Nephron progenitor cell (in vitro differentiated cells): ENCODE data around the gene TSPAN15.
A peak's percentile ranks its signal among the peaks of the same experiment; 100 is the strongest.

Experiments used
- DNase-seq: peaks from one replicate; pipeline ENCODE4 v3.0.0; 2021
- H3K27ac Mint-ChIP-seq: 2 replicates; pipeline ENCODE4 v1.8.0; 2021; ENCODE audit warnings: mild to moderate bottlenecking, moderate library complexity, mixed read lengths
- H3K27me3 Mint-ChIP-seq: 2 replicates; pipeline ENCODE4 v1.8.0; 2021; ENCODE audit warnings: mild to moderate bottlenecking, low read depth, mixed read lengths; ENCODE audit not compliant: poor library complexity
- H3K36me3 Mint-ChIP-seq: 2 replicates; pipeline ENCODE4 v1.8.0; 2021; ENCODE audit warnings: low read depth, mixed read lengths
- H3K4me1 Mint-ChIP-seq: 2 replicates; pipeline ENCODE4 v1.8.0; 2021; ENCODE audit warnings: mixed read lengths
- H3K4me3 Mint-ChIP-seq: 2 replicates; pipeline ENCODE4 v1.8.0; 2021; ENCODE audit warnings: mild to moderate bottlenecking, moderate library complexity, mixed read lengths
- H3K9me3 Mint-ChIP-seq: 2 replicates; pipeline ENCODE4 v1.8.0; 2021; ENCODE audit warnings: mild to moderate bottlenecking, moderate library complexity, mixed read lengths
- CTCF ChIP-seq: fragments of 200-600 bp; sonication (generic); IDR thresholded peaks from 2 replicates; pipeline ENCODE4 v1.5.0; 2021; ENCODE audit warnings: antibody characterized with exemption

TSPAN15 gene

GRCh38 chr10:69470463-69471384, 19.5 kb downstream of the TSPAN15 start:
- Mint-ChIP-seq H3K27me3 (peaks cover 5% of the 10 kb centered on the region), H3K4me1 (peaks cover 76% of the 10 kb centered on the region), H3K4me3 (no peak overlapping the region)

GRCh38 chr10:69472142-69472541, 20.9 kb downstream of the TSPAN15 start:
- H3K9me3 Mint-ChIP-seq: no peaks in the 10 kb centered on the region
- H3K4me1 Mint-ChIP-seq: peaks cover 72% of the 10 kb centered on the region
- no peak overlapping the region for H3K27ac Mint-ChIP-seq

More at GRCh38 chr10:69470463-69471384, 19.5 kb downstream of the TSPAN15 start:
- TF ChIP-seq CTCF: no peak
- DNase-seq: no peak
- no peaks in the 10 kb centered on the region for H3K36me3 Mint-ChIP-seq
- no peaks in the 10 kb centered on the region for H3K9me3 Mint-ChIP-seq
- H3K27ac Mint-ChIP-seq: peak overlapping the region; percentile 88

GRCh38 chr10:69472544-69472943, 21.3 kb downstream of the TSPAN15 start:
- H3K27me3 Mint-ChIP-seq: peaks cover 5% of the 10 kb centered on the region
- no peaks in the 10 kb centered on the region for H3K36me3 Mint-ChIP-seq
- no peak overlapping the region for H3K27ac Mint-ChIP-seq
- H3K9me3 Mint-ChIP-seq: no peaks in the 10 kb centered on the region
- no peak for TF ChIP-seq CTCF
- peaks cover 70% of the 10 kb centered on the region for H3K4me1 Mint-ChIP-seq
- H3K4me3 Mint-ChIP-seq: no peak overlapping the region
- no peak for DNase-seq

More at GRCh38 chr10:69472142-69472541, 20.9 kb downstream of the TSPAN15 start:
- no peaks in the 10 kb centered on the region for H3K36me3 Mint-ChIP-seq
- peaks cover 5% of the 10 kb centered on the region for H3K27me3 Mint-ChIP-seq
- H3K4me3 Mint-ChIP-seq: no peak overlapping the region
- no peak for TF ChIP-seq CTCF
- DNase-seq: no peak

- Mint-ChIP-seq H3K27me3 (peaks cover 5% of the 10 kb centered on the region), H3K27ac (peak overlapping the region; percentile 65), H3K4me1 (peaks cover 71% of the 10 kb centered on the region), H3K9me3 (no peaks in the 10 kb centered on the region), H3K36me3 (no peaks in the 10 kb centered on the region), H3K4me3 (no peak overlapping the region)
- DNase-seq: no peak
- no peak for TF ChIP-seq CTCF
These were observed 22.2 kb downstream of the TSPAN15 start for GRCh38 chr10:69473304-69473990.

GRCh38 chr10:69474742-69475432, 23.6 kb downstream of the TSPAN15 start:
- TF ChIP-seq CTCF: no peak
- Mint-ChIP-seq H3K36me3 (no peaks in the 10 kb centered on the region), H3K4me1 (peaks cover 79% of the 10 kb centered on the region), H3K4me3 (no peak overlapping the region), H3K9me3 (no peaks in the 10 kb centered on the region), H3K27me3 (peaks cover 5% of the 10 kb centered on the region), H3K27ac (peak overlapping the region; percentile 73)
- no peak for DNase-seq
